NCI-H526 (cell line): ENCODE data around the gene TAGLN3.

Source experiments
- DNase-seq, 2 experiments: peaks; one replicate each; lab custom pipeline; 2025; lab: John Stamatoyannopoulos, UW

TAGLN3 gene

DNA sequence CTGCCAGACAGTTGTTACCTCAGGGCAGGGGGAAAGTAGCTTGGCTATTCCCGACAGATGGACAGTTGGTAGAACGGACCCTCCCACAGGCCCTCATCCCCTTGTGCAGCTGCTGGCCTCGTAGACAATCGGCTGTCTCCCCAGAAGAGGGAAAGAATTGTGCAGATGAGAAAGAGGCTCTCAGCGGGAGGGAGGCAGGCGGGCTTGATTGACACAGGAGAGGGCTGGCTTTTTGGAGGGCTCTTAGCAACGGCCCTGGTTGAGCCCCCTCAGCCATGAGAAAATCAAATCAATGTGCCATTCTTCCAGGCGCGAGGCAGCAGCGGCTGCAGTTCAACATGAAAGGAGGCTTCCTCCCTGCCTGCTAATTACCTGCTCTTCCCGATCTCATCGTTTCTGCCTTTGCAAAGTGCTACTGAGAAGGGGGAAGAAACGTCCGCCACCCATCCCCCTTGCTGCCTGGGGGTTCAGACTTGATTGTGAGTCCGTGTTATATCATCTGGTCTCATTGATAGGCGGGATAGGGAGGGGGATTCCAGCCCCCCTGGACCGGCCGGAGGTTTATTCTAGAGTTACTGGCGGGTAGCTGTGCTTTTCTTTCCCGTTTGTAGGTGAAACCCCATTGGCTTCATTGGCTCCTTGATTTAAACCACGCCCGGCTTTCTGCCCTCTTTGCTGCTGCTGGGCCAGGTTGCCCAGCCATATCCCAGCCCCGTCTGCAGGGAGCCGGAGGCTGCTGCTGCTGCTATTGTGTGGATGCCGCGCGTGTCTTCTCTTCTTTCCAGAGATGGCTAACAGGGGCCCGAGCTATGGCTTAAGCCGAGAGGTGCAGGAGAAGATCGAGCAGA lies at the start of gene TAGLN3:
TAGLN3 (plus strand) TSS at position 287 of the 848 bp plus-strand sequence; CDS start at position 788, 501 bp downstream.
- peak; percentile 19 to 78 for DNase-seq

DNA sequence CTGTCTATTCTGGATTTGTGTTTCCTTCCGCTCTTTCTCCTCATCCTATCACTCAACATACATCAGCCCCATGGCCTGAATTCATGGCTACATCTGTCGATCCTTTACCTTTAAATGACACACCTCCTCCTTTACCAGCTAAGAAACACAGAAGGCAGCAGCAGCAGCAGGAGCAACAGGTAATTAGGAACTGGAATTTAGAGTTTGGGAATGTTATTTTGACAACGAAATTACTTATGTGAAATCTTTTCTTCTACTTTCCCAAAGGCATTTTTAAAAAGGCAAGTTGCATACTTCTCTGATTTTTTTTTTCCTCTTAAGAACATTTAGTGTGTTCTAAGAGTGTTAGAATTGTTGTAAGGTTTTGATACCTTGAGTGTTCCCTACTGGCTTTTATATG lies 49.0 kb upstream of the TAGLN3 start:
- no peak for DNase-seq

DNA sequence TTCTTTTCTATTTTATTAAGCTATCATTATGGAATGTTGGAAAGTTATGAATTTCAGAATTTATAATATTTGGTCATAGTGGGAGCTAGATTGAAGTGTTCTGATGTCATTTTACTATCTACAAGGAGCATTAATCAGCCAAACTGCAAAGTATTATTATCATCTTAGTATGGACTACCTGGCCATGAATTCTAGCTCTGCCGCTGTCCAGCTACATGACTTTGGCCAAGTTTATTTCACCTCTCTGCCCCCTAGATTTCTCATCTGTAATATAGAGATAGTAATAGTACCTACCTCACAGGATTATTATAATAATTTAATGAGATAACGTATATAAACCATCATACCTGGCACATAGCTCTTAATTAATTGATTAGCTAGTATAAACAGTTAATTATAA lies 47.7 kb upstream of the TAGLN3 start:
- no peak for DNase-seq

DNA sequence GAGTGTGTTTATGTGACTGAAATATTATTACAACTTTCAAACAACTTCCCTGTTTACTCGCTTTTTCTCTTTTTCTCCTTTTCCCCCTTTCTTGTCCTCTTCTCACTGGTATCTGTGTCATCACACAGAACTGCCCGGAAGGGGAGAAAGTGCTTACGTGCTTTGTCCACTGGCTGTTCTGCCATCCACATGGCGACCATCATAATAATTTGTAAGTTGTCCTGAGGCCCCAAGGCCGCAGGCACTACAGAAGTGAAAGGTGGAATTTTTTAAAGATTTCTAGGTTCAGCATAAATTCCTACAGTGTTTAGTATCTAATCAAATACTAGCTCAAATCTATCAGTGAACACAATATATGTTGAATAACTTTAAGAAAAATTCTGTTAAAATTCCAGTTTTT lies 46.6 kb upstream of the TAGLN3 start:
- no peak for DNase-seq

DNA sequence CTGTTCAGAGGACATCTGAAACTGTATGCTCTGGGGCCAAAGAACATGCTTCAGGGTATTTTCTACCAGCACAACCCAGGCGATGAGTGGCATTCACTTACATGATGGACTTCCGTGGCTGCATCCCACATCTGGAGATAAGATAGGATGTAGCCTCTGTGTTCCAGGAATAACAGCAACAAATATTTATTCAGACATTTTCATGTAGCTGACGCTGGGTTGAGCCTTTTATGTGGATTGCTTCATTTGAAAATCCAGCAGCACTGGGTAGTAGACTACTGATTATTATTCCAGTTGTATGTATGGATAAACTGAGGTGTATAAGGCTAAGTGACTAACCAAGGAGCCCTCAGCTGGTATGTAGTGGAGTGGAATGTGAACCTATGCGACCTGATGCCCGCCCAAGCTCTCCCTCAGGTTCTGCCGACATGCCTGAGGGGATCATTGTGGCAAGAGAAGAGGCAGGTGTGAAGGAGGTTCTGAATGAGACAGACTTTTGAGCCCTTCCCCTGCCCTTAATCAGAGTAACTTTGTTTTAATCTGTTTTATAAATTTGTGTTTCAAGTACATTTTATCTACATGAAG lies 45.8 kb upstream of the TAGLN3 start:
- DNase-seq = no peak

DNA sequence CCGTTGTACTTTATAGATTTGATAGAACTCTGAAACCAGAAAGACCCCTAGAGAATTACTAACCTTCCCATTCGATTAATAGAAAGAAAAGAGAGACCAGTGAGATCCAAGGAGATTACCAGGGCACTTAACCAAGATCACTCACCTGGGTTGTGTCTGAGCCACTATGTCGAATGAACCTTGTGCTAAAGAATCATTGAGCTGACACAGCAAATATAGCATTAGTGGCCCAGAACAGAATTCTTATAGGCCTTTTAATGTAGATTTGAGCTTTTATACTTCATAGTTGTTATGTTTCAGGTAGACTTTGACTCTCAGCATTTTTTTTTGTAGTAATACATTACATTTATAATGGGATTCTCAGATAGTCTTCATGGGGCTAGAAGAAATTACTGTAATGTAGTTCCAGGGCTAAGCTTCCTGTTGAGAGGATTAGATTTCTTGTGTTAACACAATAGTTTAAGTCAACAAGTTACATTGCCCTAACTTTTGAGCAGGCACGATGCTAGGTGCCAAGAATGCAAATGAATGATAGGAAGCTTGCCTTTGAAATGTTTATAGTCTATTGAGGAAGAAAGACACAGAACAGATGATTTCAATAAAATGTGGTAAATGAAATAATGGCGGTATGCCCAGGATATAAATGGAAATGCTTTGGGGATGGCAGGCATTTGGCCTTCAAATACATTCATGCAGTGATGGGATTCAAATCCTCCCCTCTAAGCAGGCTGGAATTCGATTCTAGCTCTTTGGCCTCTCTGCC lies 44.3 kb upstream of the TAGLN3 start:
- DNase-seq = no peak

DNA sequence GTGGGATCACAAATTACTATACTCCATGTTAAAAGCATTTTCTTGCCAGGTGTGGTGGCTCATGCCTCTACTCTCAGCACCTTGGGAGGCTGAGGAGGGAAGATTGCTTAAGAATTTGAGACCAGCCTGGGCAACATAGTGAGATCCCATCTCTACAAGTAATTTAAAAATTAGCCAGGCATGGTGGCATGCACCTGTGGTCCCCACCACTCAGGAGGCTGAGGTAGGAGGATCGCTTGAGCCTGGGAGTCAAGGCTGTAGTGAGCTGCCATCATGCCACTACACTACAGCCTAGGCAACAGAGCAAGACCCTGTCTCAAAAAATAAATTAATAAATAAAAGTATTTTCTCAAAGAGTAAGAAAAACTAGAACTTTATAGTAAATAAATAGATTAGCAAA lies 42.8 kb upstream of the TAGLN3 start:
- no peak for DNase-seq

DNA sequence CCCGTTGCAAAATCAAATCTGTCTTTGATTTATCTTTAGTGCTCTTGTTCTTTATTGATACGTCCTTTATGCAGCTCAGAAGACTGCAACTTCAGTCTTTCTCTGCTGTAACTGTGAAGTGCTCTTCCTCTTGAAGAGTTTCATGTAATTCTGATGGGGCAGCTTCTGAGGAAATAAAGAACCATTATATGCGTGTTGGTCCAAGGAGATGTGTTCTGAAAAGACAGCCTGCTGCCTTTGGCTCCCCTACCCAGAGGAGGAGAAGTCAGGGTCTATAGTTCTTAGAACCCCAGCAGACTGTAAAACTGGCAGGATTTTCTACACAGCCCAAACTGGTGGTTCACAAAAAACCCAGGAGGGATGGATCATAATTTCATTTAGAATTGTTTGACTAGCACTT lies 42.3 kb upstream of the TAGLN3 start:
- no peak for DNase-seq

DNA sequence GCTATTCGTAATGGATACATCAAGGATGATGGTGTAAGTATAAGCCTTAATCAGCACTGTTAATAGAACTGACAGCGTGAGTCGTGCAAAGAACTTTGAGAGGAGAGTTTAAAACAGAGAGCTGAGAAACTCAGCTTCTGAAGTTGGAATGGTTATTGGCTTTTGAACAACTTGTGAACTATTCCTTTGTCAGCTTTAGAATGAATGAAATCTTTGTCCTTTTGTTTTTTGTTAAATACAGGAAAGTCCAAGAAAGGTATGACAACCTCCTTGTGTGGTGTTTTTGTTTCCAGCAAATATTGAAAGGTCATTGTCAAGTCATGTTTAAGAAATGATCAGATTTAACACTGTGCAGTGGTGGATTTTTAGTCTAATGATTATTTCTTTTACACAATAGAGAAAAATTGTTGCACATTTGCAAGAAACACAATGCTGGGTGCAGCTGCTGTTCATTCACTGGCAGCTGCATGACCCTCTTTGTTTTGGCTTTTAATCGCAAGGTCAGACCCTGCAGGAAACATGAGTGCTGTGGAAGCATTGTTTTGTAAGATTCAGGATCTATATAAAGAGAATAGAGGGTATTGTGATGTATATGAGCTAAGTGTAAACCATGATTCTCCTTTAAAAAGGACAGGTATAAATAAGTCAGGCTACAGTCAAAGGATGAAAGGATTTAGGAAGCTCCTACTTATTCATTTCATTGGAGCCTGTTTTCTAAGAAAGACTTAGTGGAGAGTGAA lies 41.6 kb upstream of the TAGLN3 start:
- no peak for DNase-seq

DNA sequence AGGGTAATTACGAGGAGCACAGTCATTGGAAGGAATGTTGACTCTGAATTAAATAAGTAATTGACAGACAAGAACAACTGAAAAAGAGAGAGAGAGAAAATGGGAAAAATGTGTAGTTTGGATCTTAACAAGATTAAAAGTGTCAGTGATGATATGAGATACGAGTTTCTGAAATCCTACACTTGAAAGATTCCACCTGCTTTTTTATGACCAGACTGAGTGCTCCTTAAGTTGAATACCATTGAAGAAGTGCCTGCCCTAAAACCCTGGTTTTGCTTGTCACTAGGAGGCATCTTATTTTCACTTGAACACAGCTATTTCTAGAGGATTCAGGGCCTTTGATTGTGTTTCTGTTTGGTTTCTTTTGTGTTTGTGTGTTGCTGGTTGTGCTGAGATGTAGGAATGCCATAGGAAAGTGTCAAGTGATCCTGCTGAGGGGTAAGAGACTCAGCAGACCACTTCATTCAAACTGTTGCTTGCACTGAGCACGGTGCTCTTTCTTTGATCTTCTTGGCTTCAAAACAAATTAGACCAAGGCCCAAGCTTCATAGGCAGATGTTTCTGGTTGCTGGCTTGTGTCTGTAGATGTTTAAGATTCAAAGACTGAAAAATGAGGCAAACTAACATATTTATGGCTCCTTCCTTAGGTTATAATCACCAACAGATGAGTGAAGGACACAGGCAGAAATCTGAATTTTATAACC lies 37.1 kb upstream of the TAGLN3 start:
- no peak for DNase-seq

DNA sequence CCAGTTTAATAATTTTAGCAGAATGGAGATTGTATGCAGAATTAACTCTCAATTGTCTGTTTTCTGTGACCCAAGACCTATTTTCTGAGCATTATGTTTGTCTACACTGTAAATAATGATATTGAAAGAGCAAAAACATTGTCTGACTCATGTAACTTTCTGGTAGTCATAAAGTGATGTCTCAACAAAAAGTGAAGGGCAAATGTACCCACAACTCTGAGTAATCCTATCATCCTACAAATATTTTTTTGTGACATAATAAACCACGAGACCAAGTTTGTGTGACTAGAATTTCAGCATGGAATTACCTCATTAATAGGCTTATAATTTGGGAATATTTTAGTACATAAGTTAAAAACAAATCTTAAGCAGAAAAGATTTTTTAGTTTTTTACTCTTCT lies 35.3 kb upstream of the TAGLN3 start:
- no peak for DNase-seq

DNA sequence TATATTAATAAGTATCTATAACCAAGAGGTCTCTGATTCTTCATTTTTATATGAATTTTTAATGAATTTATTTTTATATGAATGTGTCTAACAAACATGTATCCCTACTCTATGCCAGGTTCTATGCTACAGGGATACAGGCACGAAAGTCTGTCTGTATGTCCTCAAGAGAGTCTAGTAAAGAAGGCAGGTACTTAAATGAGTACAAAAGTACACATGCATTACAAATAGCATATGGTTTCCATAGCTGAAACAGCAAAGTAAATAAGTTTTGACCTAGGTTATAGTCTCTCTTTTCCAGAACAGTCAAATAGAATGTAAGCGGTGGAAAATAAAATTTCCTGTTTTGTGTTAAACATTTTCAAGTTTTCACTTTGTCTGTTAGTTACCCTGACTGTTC lies 33.2 kb upstream of the TAGLN3 start:
- DNase-seq = no peak

DNA sequence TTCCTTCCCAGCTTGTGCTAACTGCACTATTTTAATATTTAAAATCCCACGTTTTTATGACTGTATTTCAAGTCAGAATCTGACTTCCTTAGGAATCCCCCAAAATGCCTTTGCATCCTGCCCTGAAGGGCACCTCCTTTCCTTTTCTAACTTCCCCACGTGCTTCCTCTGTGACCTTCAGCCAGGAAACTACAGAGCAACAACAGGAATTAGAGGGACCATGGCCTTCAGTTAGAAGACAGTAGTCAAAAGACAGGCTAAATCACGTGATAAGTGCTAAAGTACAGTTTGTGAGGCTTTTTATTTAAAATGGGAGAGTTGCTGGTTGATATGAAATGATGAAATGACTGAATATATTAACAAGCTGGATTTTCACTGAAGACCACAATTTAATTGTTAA lies 31.7 kb upstream of the TAGLN3 start:
- DNase-seq = no peak

DNA sequence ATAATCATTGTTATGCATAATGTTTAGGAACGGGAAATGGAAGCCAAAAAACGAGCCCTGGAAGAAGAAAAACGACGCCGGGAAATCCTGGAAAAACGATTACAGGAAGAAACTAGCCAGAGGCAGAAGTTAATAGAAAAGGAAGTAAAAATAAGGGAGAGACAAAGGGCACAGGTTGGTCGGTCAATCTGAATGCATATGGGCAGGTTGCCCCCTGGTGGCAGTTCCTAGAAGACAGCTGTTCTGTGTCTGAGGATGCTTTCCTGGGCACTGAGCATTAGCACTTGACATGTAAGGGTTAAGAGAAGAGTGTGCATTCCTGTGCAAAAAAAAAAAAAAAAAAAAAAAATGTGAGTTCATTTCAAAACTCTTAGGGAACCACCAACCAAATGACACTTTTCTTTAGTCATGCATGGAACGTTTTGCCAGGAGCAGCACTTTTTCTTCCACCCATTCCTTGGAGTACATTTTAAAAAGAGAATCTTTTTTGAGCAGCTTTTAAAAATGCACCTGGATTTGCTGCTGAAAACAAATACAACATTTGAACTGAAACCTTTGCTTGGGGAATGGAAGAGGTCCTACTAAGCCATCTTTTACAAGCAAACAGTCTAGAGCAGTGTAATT lies 31.0 kb upstream of the TAGLN3 start:
- DNase-seq = peak; percentile 20 to 78

DNA sequence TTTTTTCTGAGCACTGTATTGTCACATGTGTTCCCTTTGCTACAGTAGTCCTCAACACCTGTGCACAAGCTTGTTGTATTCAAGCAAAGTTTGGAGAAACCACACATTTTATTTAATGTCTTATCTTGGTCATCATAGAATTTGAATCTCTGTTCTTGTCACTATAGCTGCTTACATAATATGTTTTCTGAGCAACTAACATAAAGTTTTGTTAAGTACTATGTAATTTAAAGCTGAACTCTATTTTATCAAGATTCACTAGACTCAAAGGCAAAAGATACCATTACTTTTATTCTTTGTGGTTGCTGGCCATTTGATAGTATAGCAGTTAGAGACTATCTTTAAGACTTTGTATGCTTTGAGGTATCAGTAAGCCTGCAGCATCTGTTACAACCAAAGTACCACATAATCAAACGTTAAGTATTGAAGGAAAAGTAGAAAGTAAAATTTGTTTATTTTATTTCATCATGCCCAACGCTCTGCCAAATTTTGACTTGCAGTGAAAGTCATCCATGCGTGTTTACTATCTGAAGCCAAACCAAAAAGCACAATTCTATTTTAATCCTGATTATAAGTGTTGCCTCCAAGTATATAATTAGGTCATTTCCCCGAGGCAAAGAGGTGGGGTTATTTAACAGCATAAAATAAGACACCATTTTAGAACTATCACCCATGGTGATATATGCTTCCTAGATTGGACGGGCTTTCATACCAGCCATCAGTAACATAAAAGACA lies 30.2 kb upstream of the TAGLN3 start:
- no peak for DNase-seq

DNA sequence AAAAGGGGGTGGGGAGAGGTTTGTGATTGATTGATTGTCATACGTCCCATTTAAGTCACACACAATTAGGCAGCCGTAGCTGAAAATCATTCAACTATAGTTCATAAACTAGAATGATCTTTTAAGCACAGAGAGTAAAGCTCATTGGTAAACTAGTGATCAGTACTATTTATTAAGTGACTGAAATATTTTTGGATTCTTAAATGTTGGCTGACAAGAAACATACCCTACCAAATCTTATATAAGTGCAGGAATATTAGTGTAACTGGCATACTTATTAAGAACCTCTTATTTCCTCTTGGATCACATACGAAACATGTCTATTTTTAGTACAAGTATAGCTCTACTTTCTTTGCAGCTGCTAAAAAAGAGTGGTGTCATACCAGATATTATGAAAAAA lies 28.3 kb upstream of the TAGLN3 start:
- no peak for DNase-seq

DNA sequence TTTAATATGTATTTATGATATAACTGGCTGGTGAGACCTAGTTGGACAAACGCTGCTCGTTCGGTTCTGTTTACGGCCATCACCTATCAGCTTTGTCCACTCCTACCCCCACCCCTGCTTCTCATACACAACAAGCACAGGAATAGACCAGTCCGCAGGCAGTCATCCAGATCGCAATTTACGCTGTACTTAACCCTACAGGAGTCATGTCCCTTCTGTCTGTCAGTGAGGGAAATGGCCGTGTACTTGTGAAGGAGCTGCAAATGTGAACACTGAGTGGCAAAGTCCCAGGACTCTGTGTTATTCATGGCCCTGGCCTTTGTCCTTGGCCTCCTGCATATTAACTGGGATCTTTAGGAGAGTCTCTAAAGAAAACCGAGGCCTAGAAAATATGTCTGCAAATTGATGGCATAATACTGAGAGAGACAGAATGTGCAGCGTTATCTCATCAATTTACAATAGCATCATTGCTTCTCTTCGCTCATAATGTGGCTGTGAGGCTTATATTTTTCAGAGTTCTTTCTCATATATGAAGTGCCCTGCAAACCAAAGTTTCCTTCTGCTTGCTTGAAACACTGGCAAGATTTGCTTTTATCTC lies 27.1 kb upstream of the TAGLN3 start:
- peak in 1 of 2 experiments; percentile 1 for DNase-seq

DNA sequence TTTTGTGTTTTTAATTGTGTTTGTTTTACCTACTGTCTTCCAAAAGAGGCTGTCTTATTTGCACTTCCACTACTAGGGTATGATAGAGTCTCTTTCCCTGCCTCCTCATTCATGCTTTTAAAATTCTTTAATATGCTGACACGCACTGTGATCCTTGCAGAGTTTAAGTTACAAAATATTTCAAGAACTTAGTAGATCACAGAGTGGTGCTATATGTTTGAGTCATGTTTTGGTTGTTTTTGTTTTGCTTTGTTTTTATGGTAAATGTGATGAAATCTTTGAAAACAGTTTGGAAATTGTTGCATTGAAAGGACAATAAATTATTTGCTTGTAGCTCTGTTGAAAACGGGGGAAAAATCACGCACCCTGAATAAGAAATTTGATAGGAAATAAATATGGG lies 25.8 kb upstream of the TAGLN3 start:
- no peak for DNase-seq

DNA sequence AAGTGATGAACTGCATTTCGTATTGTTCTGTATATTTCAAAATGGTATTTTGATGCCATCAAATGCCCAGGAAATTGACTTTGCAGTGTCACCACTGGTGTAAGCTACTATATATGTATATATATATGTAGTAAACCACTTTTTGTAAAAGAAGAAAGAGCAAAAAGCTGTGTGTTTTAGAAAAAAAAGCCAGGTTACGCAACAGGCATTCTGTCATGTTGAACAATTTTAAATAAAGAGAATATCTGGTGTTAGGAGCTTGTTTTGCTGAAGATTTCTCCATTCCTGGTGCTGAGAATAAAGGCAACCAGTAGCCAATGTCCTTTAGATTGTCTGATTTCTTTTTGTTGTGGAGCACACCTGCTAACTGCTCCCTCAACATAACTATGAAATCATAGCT lies 23.6 kb upstream of the TAGLN3 start:
- no peak for DNase-seq

DNA sequence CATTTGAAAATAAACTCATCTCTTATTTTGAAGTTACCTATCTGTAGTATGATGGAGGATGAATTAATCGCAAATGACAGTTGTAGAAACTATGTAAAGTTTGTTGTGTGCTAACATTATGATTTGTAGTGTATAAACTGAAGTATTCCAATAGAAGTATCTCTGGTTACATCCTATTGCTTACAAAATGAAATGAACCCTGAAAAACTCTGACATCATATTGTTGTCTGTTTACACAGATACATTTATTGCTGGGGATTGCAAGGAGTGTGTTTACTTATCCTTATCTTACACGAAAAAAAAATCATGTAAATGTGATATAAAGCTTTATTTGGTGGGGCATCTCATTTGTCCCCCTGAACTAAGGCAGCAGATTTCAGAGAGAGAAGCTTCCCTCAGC lies 22.5 kb upstream of the TAGLN3 start:
- DNase-seq = no peak
